Nephron (organoid): ENCODE measurements around the gene PPM1H.

Source experiments
- H3K27ac Mint-ChIP-seq, 3 experiments: 2 replicates each; pipeline ENCODE4 v1.8.0; 2020; ENCODE audit warnings: mixed read lengths in 3 of 3, mild to moderate bottlenecking in 2 of 3, moderate library complexity in 1 of 3
- H3K27me3 Mint-ChIP-seq: 2 replicates; pipeline ENCODE4 v1.8.0; 2021; ENCODE audit warnings: low read depth, mild to moderate bottlenecking, moderate library complexity, mixed read lengths
- H3K36me3 Mint-ChIP-seq: 2 replicates; pipeline ENCODE4 v1.8.0; 2020; ENCODE audit warnings: low read depth, mixed read lengths
- H3K4me1 Mint-ChIP-seq: 2 replicates; pipeline ENCODE4 v1.8.0; 2020; ENCODE audit warnings: mixed read lengths
- H3K4me3 Mint-ChIP-seq, 3 experiments: 2 replicates each; pipeline ENCODE4 v1.8.0; 2020; ENCODE audit warnings: mild to moderate bottlenecking in 3 of 3, mixed read lengths in 3 of 3, moderate library complexity in 2 of 3
- H3K9me3 Mint-ChIP-seq: 2 replicates; pipeline ENCODE4 v1.8.0; 2020; ENCODE audit warnings: mixed read lengths
- CTCF ChIP-seq, 3 experiments: fragments of 200-600 bp; sonication (generic); IDR thresholded peaks; one replicate each; pipeline ENCODE4 v1.5.0; 2021; ENCODE audit warnings: antibody characterized with exemption in 3 of 3; ENCODE audit not compliant: unreplicated experiment in 3 of 3

Gene PPM1H

GRCh38 chr12:62728741-62729140 is 206.2 kb downstream of the PPM1H start:
- Mint-ChIP-seq H3K27me3 (peaks cover 17% of the 10 kb centered on the region), H3K27ac (peak overlapping the region; percentile 29 to 95 (median 65)), H3K9me3 (no peaks in the 10 kb centered on the region), H3K36me3 (no peaks in the 10 kb centered on the region), H3K4me3 (no peak overlapping the region), H3K4me1 (peaks cover 74% of the 10 kb centered on the region)
- no peak for TF ChIP-seq CTCF (IDR thresholded peaks at IDR 0.05; ENCODE audit: unreplicated experiment in 3 of 3)

DNA sequence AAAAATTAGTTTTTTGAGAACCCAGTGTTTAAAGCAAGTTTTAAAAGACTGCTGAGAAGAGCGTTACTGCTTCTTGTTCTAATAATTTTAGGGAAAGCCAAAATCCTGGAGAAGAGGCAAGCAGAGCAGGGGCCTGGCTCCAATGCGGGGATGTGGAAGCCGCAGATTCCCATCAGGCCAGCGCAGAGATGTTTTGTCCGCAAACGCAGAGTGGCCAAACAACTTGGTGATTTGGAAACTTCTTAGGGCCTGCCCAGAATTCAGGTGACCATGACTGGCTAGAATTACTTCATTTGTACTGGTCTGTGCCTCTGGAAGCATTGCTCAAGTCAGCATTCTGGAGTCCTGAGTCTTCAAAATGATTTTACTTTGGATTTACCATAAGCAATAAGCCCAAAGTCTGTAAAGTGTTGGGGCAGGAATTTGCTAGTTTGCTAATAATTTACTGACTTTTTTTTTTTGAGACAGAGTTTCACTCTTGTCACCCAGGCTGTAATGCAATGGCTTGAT is 208.4 kb downstream of the PPM1H start:
- Mint-ChIP-seq H3K36me3 (no peaks in the 10 kb centered on the region), H3K4me1 (peaks cover 72% of the 10 kb centered on the region), H3K9me3 (no peaks in the 10 kb centered on the region), H3K27ac (peak overlapping the region in 2 of 3 experiments; percentile 84 to 95), H3K27me3 (peaks cover 13% of the 10 kb centered on the region), H3K4me3 (no peak overlapping the region)
- TF ChIP-seq CTCF (IDR thresholded peaks at IDR 0.05; ENCODE audit: unreplicated experiment in 3 of 3): no peak

- H3K36me3 Mint-ChIP-seq: no peaks in the 10 kb centered on the region
- no peak overlapping the region for H3K4me3 Mint-ChIP-seq
- H3K4me1 Mint-ChIP-seq: peaks cover 72% of the 10 kb centered on the region
- peak overlapping the region; percentile 84 to 95 (median 94) for H3K27ac Mint-ChIP-seq
- H3K9me3 Mint-ChIP-seq: no peaks in the 10 kb centered on the region
- H3K27me3 Mint-ChIP-seq: peaks cover 13% of the 10 kb centered on the region
- no peak for TF ChIP-seq CTCF (IDR thresholded peaks at IDR 0.05; ENCODE audit: unreplicated experiment in 3 of 3)
These were observed 209.2 kb downstream of the PPM1H start for GRCh38 chr12:62725781-62726180.

DNA sequence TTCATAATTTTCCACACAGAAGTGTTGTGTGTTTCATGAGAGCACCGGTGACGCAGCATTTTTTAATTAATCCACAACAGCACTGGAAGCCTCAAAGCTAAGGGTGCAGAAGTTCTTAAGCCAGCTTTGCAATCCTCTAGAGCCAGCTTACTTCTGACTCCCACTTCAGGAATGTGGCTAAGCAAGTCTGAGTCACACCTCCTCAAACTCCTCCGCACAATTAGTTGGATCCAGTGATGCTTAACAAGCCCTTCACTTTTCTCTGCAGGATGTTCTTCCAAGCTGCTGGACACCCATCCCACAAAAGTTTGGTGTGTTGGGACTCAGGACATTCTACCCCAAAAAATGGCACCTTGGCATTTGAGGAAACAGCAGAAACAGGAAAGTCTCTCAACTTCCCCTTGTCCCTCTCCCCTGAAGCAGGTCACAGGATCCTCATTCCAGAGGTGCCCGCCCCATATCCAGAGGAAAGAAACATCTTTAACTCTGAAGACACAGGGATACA is 210.0 kb downstream of the PPM1H start:
- Mint-ChIP-seq H3K9me3 (no peaks in the 10 kb centered on the region), H3K27ac (peak overlapping the region; percentile 84 to 95 (median 94)), H3K36me3 (peaks cover 2% of the 10 kb centered on the region), H3K27me3 (peaks cover 11% of the 10 kb centered on the region), H3K4me1 (peaks cover 72% of the 10 kb centered on the region), H3K4me3 (no peak overlapping the region)
- no peak for TF ChIP-seq CTCF (IDR thresholded peaks at IDR 0.05; ENCODE audit: unreplicated experiment in 3 of 3)

GRCh38 chr12:62724285-62724684 is 210.7 kb downstream of the PPM1H start:
- Mint-ChIP-seq H3K27me3 (peaks cover 8% of the 10 kb centered on the region), H3K27ac (peak overlapping the region; percentile 84 to 95 (median 86)), H3K4me1 (peaks cover 71% of the 10 kb centered on the region), H3K4me3 (no peak overlapping the region), H3K9me3 (no peaks in the 10 kb centered on the region), H3K36me3 (peaks cover 5% of the 10 kb centered on the region)
- no peak for TF ChIP-seq CTCF (IDR thresholded peaks at IDR 0.05; ENCODE audit: unreplicated experiment in 3 of 3)
